MG63 (cell line): ENCODE measurements around the gene PARK7. TPM values are rescaled to one million over a fixed set of nuclear protein-coding genes. Genes with fewer than 3 reads are reported as not detected.

Source experiments
- DNase-seq: peaks from one replicate; pipeline ENCODE4 v3.0.0-alpha.2; 2020
- H3K27me3 ChIP-seq: fragments of 250-450 bp; sonication (Bioruptor Pico); 2 replicates; pipeline ENCODE4 v1.5.1; 2020; ENCODE audit warnings: mild to moderate bottlenecking, moderate library complexity
- H3K36me3 ChIP-seq: fragments of 250-450 bp; sonication (Bioruptor Pico); 2 replicates; pipeline ENCODE4 v1.5.1; 2020; ENCODE audit warnings: mild to moderate bottlenecking, moderate library complexity
- H3K4me3 ChIP-seq: fragments of 250-450 bp; sonication (Bioruptor Pico); 2 replicates; pipeline ENCODE4 v1.5.1; 2020; ENCODE audit warnings: mild to moderate bottlenecking, moderate library complexity
- H3K9me3 ChIP-seq: fragments of 250-450 bp; sonication (Bioruptor Pico); 2 replicates; pipeline ENCODE4 v1.5.1; 2020; ENCODE audit warnings: mild to moderate bottlenecking, moderate library complexity
- total RNA-seq: library from RNA; depleted of rRNA; stranded (reverse); fragments of >200 nt; shearing (Covaris generic); gene quantifications from 2 replicates; pipeline ENCODE4 v1.2.3, GENCODE V29; 2014; ENCODE audit warnings: low replicate concordance

Gene PARK7
- total RNA-seq, 1 experiment from 2014 or later, result 398 TPM

DNA sequence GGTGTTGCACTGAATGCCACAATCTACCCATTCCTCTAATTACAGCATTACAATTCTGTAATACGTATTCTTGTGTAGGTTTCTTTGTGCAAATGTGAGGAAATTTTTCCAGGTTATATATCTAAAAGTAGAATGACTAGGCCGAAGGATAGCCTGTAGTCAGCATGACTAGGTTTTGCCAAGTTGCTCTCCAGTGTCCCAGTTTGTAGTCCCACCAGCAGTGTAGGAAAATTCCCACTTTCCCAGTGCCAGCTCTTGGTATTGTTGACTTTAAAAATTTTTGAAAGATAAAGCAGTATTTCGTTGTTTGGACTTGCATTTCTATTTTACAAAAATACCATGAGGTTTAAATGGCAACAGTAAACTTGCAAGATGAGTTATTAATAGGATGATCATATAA lies 3.0 kb downstream of the PARK7 start:
- Histone ChIP-seq H3K9me3 (no peaks in the 10 kb centered on the region), H3K27me3 (no peaks in the 10 kb centered on the region; the same call in 1 of the 2 replicates), H3K4me3 (no peak overlapping the region), H3K36me3 (peaks cover 60% of the 10 kb centered on the region)
- DNase-seq, result no peak

DNA sequence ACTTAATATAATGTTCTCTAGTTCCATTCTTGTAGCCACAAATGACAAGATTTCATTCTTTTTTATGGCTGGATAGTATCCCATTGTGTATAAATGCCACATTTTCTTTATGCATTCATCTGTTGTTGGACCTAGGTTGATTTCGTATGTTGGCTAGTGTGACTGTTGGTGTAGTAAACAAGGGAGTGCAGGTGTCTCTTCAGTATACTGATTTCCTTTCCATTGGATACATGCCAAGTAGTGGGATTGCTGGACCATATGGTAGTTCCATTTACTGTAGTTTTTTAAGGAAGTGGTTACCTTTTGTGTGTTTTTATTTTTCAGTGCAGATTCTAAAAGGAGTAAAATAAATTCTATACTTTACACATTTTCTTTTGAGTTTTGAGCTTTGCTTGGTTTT lies 5.7 kb downstream of the PARK7 start:
- Histone ChIP-seq H3K36me3 (peaks cover 87% of the 10 kb centered on the region), H3K27me3 (no peaks in the 10 kb centered on the region), H3K4me3 (no peak overlapping the region), H3K9me3 (no peaks in the 10 kb centered on the region)
- no peak for DNase-seq

DNA sequence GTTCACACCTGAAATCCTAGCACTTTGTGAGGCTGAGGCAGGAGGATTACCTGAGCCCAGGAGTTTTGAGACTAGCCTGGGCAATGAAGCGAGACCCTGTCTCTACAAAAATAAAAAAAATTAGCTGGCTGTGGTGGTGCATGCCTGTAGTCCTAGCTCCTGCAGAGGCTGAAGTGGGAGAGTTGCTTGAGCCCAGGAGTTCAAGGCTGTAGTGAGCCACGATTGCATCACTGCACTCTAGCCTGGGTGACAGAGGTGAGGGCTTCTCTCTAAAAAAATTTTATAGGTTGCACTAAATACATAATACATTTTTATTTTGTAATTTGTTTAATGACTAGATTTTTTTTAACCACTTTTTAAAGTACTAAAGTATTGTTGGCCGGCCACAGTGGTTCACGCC lies 6.1 kb downstream of the PARK7 start:
- peaks cover 92% of the 10 kb centered on the region for H3K36me3 ChIP-seq

DNA sequence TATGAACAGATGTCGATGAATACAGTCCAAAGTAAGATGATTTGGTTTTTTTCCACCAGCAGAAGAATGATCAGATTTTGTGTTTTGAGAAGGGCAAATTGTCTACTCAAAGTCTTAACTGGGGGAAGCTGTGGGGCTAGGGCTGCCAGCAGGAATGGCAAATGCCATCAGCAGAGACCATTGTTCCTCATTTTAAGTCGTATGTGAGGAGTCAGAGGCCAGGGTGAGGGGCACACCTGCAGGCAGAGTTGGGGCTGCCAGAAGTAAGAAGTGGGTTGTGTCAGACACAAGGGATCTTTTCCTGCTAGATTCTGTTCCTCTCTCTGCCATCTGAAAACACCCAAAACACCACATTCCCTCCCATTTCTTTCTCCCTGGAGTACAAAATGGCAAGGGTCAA lies 8.7 kb downstream of the PARK7 start:
- Histone ChIP-seq H3K4me3 (no peak overlapping the region), H3K36me3 (peaks cover 80% of the 10 kb centered on the region), H3K27me3 (no peaks in the 10 kb centered on the region), H3K9me3 (no peaks in the 10 kb centered on the region)
- no peak for DNase-seq

More for the DNA sequence above, 6.1 kb downstream of the PARK7 start:
- no peak for DNase-seq
- Histone ChIP-seq H3K9me3 (no peaks in the 10 kb centered on the region), H3K27me3 (no peaks in the 10 kb centered on the region), H3K4me3 (no peak overlapping the region)

DNA sequence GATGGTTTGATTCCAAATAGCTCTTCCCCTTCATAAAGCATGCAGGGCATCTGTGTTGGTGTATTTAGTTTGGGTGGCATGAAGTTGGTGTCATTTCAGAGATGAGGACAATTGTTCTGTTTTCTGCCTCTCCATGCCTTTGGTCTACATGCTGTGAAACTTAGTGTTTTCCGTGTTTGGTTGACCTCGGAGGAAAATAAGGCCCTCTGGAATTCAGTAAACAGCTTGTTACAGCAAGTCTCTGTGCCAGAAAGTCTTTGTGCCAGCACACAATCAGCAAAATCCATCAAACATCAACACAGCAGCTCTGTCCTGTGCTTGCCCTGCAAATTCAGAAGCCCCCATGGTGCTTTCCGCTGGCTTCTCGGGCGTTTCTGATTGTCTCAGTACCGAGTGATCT lies 9.5 kb downstream of the PARK7 start:
- Histone ChIP-seq H3K27me3 (no peaks in the 10 kb centered on the region), H3K9me3 (no peaks in the 10 kb centered on the region), H3K4me3 (no peak overlapping the region), H3K36me3 (peaks cover 80% of the 10 kb centered on the region)
- no peak for DNase-seq

DNA sequence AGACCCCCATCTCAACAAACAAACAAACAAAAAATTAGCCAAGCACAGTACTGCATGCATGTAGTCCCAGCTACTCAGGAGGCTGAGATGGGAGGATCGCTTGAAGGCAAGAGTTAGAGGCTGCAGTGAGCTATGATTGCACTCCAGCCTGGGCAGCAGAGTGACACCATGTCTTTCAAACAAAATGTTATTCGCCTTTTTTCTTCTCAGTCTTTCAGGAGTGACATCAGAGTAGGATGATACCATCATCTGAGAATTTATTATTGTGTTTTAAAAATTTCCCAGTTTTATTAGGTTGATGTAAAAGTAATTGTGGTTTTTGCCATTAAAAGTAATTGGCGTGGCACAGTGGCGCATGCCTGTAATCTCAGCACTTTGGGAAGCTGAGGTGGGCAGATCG lies 10.8 kb downstream of the PARK7 start:
- DNase-seq, result no peak
- H3K4me3 ChIP-seq, result no peak overlapping the region
- H3K9me3 ChIP-seq, result no peaks in the 10 kb centered on the region
- H3K27me3 ChIP-seq, result no peaks in the 10 kb centered on the region
- peaks cover 80% of the 10 kb centered on the region for H3K36me3 ChIP-seq

DNA sequence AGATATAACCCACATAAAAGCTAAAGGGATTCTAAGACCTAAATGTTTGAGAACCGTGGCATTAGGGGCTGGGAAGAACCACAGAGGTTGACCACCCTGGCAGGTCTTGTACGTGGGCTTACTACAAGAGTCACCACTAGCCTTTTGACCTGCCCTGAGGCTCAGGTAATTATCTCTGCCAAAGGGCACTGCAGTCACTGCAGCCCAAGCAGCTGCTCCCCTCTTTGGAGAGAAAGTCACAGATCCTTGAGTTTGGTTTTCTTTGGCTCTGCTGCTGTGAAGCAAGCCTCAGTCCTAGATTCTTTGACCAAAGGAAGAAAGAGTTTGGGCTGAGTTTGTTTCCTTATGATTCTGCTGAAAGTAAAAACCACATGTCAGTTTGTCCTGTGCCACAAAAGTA lies 11.6 kb downstream of the PARK7 start:
- H3K27me3 ChIP-seq, result no peaks in the 10 kb centered on the region
- no peaks in the 10 kb centered on the region for H3K9me3 ChIP-seq
- peaks cover 76% of the 10 kb centered on the region for H3K36me3 ChIP-seq
- no peak for DNase-seq
- H3K4me3 ChIP-seq, result no peak overlapping the region

DNA sequence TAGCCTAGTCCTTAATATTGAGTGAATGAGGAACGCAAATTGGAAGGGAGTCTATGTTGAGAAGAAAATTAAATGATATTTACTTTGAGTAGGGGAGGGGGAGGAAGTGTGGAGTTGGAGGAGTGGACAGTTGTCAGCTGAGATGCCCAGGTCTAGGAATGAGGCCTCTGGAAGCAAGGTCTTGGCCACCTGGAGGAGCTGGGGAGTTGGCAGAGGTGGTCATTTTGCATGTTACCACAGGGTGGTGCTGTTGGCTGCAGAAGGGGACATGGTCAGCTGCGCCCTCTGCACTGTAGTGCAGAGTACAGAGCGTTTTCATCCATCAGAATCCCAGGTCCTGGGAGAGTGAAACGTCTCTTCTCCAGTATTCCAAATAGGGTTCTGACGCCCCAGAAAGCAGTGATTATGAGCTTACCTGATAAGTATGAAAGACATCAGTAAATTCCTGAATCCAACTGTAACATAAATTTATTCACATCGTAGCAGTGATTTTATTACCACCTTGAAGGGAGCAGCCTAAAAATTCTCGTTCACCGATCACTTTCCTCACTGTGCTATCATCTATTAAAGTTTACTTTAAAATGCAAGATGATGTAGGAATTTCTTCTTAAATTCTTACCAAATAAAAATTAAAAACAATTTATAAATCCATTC lies 13.8 kb downstream of the PARK7 start:
- Histone ChIP-seq H3K4me3 (no peak overlapping the region), H3K9me3 (no peaks in the 10 kb centered on the region), H3K36me3 (peaks cover 71% of the 10 kb centered on the region), H3K27me3 (no peaks in the 10 kb centered on the region)
- DNase-seq, result peak; percentile 63

DNA sequence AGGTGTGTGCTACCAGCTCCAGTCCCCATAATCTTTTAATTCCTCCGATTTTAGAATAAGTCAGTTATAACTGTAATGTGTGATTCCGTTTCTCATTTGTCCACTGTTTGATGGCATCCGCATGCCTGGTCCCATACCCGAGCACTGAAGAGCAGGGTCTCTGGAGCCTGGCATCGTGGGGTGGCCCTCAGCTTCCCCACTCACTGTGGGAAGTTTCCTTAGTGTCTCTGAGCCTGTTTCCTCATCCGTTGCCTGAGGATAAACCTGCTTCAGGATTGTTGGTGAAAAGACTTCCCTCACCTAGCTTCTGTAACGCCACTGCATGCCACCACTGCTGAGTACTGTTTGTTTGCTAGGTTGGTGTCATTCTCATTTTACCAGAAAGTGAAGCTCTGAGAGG lies 19.5 kb downstream of the PARK7 start:
- Histone ChIP-seq H3K27me3 (no peaks in the 10 kb centered on the region), H3K36me3 (peaks cover 73% of the 10 kb centered on the region), H3K4me3 (no peak overlapping the region), H3K9me3 (no peaks in the 10 kb centered on the region)
- DNase-seq, result no peak

DNA sequence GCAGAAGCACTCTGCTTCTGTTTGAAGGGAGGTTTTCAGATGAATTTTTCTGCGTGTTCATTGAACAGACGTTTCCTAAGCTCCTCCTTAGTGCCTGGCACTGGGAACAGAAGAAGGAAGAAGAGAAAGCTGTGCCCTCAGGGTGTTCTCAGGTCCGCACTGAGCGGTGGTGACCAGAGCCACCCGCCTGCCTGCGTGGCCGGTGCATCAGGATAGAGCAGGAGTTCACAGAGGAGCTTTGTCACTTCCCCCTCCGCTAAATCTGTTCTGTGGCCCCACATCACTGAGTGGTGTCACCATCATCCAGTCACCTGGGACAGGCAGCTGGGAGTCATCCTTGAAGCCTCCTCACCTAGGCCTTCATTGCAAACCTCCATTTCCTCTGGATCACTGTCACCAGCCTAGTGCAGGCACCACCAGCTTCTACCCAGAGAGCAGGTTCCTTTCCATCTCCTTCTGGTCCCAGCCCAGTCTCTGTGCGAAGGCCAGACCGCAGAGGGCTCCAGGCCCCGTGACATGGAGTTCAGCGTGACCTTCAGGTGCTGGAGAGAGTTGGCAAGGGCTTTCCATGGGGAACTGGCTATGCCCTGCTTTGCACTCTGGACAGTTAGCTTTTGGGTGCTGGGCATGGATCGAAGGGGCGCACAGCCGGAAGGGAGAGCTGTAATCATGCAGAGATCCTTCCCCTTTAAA lies 21.7 kb downstream of the PARK7 start:
- DNase-seq, result no peak
- no peaks in the 10 kb centered on the region for H3K27me3 ChIP-seq
- no peak overlapping the region for H3K4me3 ChIP-seq
- H3K36me3 ChIP-seq, result peaks cover 73% of the 10 kb centered on the region
- H3K9me3 ChIP-seq, result no peaks in the 10 kb centered on the region

DNA sequence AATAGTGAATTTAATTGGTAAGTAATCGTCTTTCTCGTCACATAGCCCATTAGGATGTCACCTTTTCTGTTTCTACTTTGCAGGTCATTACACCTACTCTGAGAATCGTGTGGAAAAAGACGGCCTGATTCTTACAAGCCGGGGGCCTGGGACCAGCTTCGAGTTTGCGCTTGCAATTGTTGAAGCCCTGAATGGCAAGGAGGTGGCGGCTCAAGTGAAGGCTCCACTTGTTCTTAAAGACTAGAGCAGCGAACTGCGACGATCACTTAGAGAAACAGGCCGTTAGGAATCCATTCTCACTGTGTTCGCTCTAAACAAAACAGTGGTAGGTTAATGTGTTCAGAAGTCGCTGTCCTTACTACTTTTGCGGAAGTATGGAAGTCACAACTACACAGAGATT lies 23.3 kb downstream of the PARK7 start:
- Histone ChIP-seq H3K4me3 (no peak overlapping the region), H3K27me3 (no peaks in the 10 kb centered on the region), H3K36me3 (peaks cover 72% of the 10 kb centered on the region), H3K9me3 (no peaks in the 10 kb centered on the region)
- no peak for DNase-seq

DNA sequence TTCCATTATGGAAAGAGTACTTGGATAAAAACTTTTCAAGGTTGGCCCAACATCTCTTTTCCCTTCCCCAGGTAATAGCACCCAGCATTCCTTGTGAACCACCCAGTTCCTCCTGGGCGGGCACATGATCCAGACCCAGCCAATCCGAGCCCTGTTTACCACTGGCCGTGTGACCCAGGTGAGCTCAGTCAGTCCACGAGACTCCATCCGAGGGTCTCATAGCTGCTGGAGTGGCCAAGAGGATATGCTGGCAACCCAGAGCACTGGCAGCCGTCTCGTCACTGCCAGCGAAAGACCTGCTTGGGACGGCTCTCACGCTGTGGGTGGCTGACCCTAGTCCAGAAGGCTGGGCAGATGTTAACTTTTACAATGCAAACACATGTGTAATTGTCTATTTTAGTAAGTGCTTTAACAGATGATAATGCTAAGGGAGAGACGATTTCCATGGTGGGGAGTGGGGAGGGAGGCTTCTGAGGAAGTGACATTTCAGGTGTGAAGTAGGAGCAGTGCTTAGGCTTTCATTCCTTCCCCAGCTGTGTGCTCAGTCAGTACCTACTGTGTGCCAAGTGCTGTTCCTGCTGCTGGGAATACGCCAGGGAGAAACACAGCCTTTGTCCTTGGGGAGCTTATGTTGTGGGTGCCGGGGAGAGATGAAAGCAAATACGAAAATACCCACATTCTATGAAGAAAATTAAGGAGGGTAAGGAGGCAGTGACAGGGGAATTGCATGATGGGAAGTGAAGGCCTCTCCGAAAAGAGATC lies 24.5 kb downstream of the PARK7 start:
- H3K36me3 ChIP-seq, result peaks cover 63% of the 10 kb centered on the region
- no peak overlapping the region for H3K4me3 ChIP-seq
- H3K27me3 ChIP-seq, result no peaks in the 10 kb centered on the region
- DNase-seq, result no peak
- no peaks in the 10 kb centered on the region for H3K9me3 ChIP-seq

DNA sequence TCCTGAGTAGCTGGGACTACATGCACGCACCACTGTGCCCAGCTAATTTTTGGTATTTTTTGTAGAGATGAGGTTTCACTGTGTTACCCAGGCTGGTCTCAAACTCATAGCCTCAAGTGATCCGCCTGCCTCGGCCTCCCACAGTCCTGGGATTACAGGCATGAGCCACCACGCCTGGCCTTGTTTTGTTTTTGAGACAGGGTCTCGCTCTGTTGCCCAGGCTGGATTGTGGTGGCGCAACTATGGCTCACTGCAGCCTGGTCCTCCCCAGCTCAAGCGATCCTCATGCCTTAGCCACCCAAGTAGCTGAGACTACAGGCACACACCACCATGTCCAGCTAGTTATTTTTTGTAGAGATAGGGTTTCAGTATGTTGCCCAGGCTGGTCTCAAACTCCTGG lies 26.0 kb downstream of the PARK7 start:
- H3K4me3 ChIP-seq, result no peak overlapping the region
- no peaks in the 10 kb centered on the region for H3K27me3 ChIP-seq
- peaks cover 58% of the 10 kb centered on the region for H3K36me3 ChIP-seq
- DNase-seq, result no peak
- H3K9me3 ChIP-seq, result no peaks in the 10 kb centered on the region

DNA sequence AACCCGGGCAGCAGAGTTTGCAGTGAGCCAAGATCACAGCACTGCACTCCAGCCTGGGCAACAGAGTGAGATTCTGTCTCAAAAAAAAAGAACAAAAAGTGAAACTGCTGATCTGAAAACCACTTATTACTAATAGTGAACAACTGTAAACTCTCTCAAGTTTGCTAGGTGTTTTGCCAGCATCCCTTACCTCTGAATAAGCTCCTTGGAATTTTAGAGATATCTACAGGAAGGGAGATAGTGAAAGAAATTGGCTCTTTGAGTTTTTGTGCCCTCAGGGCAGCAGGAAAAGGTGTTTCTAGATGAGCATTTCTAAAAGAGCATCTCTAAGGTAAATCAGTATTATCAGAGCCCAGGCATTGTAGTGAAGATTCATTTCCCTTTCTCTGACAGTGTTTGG lies 27.1 kb downstream of the PARK7 start:
- H3K27me3 ChIP-seq, result no peaks in the 10 kb centered on the region
- H3K36me3 ChIP-seq, result peaks cover 48% of the 10 kb centered on the region
- no peak overlapping the region for H3K4me3 ChIP-seq
- no peaks in the 10 kb centered on the region for H3K9me3 ChIP-seq
- no peak for DNase-seq

DNA sequence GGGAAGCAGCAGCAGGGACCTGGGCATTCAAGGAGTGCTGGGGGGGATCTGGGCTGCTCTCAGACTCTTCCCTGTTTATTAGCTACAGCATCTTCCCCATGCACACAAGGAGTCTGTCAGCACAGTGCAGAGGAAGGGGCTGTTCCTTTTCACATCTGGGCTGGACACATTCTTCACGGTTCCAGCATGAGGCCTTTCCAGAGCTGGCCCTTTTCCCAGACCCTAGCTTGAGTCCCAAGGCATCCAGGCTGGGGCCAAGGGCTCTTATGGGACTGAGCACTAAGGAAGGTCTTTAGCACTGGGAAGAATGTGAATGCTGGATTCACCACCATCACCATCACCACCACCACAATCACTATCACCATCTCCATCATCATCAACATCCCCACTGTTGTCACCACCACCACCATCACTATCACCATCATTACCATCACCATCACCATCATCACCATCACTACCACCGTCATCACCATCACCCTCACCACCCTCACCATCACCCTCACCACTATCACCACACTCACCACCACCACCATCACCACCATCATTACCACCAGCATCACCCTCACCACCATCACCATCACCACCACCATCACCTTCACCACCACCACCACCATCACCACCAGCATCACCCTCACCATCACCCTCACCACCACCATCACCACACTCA lies 28.4 kb downstream of the PARK7 start:
- no peak for DNase-seq
- H3K9me3 ChIP-seq, result no peaks in the 10 kb centered on the region
- H3K36me3 ChIP-seq, result peaks cover 37% of the 10 kb centered on the region
- no peaks in the 10 kb centered on the region for H3K27me3 ChIP-seq
- no peak overlapping the region for H3K4me3 ChIP-seq

DNA sequence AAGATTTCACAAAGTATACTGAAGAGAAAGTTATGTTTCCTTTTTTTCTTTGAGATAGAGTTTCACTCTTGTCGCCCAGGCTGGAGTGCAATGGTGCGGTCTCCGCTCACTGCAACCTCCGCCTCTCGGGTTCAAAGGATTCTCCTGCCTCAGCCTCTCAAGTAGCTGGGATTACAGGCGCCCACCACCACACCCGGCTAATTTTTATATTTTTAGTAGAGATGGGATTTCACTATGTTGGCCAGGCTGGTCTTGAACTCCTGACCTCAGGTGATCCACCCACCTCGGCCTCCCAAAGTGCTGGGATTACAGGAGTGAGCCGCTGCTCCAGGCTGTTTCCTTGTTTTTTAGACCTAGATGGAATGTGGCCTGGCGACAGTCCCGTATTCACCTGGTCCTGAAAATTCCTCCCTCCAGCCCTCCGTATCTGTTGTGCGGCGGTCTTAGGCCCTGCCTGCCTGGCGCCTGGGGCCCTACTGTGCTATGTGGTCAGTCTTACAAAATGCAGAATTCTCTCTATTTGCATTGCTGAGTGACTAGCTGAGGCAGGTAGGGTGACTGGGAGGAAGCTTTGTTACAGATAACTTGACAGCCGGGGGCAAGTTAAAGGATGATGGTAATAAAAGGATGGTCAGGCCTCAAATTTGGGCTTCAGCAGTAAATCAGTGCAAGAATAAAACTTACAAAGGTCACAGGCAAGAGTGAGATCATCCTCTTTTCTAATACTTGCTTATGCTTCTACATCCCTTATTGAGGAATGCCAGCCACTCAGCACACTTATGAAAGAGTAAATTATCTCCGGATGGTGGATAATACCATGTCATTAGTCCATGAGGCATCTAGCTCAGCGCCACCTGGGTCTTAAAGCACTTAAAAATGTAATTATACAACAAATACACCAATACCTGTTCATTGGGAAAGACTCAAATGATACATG lies 30.3 kb downstream of the PARK7 start:
- Histone ChIP-seq H3K36me3 (peaks cover 25% of the 10 kb centered on the region), H3K27me3 (no peaks in the 10 kb centered on the region), H3K4me3 (no peak overlapping the region), H3K9me3 (no peaks in the 10 kb centered on the region)
- no peak for DNase-seq
